PC-9 (cell line): ENCODE results near the gene ZC3H12C. TPM values are rescaled to one million over a fixed set of nuclear protein-coding genes. Genes with fewer than 3 reads are reported as not detected.

Experiments
- BruUV-seq: library from RNA; stranded (reverse); fragments of 400-500 nt; replicated peaks from 2 replicates; lab custom pipeline; 2021; lab: Mats Ljungman, UMichigan
- CTCF ChIA-PET: fragments of 300-600 bp; sonication (Branson Sonifier 250); formaldehyde crosslinking; loops from one replicate; lab custom pipeline; 2022; ENCODE audit warnings: antibody characterized with exemption; lab: Charles Lee
- POLR2A ChIA-PET: fragments of 300-600 bp; sonication (Branson Sonifier 250); formaldehyde crosslinking; loops from one replicate; lab custom pipeline; 2022; ENCODE audit warnings: antibody characterized with exemption; ENCODE audit not compliant: unreplicated experiment; lab: Charles Lee
- DNase-seq, 2 experiments: peaks; one replicate each; pipeline versions ENCODE4 v3.0.0 to v3.0.0-alpha.2; 2015 to 2022; ENCODE audit warnings: mixed read lengths in 1 of 2
- H2AFZ ChIP-seq: fragments of 200-600 bp; sonication (generic); 2 replicates; pipeline ENCODE4 v1.8.1; 2017; ENCODE audit warnings: antibody characterized with exemption
- H3F3A ChIP-seq: fragments of 200-600 bp; sonication (generic); 2 replicates; pipeline ENCODE4 v1.8.1; 2017; ENCODE audit warnings: antibody characterized with exemption, mild to moderate bottlenecking, low read depth; ENCODE audit not compliant: insufficient read depth
- H3K27ac ChIP-seq: fragments of 200-600 bp; sonication (generic); 2 replicates; pipeline ENCODE4 v1.6.1; 2016; ENCODE audit warnings: mixed run types
- H3K27me3 ChIP-seq: fragments of 200-600 bp; sonication (generic); 2 replicates; pipeline ENCODE4 v1.6.1; 2016; ENCODE audit warnings: low read depth, mixed run types; ENCODE audit not compliant: insufficient read depth
- H3K36me3 ChIP-seq: fragments of 200-600 bp; sonication (generic); 2 replicates; pipeline ENCODE4 v1.6.1; 2016; ENCODE audit warnings: low read depth, mixed run types
- H3K4me1 ChIP-seq: fragments of 200-600 bp; sonication (generic); replicated peaks from 2 replicates; pipeline ENCODE4 v1.6.1; 2016; ENCODE audit warnings: mixed run types; ENCODE audit not compliant: insufficient read depth
- H3K4me2 ChIP-seq: fragments of 200-600 bp; sonication (generic); 2 replicates; pipeline ENCODE4 v1.6.1; 2017; ENCODE audit warnings: mixed run types
- H3K4me3 ChIP-seq: fragments of 200-600 bp; sonication (generic); 2 replicates; pipeline ENCODE4 v1.6.1; 2016; ENCODE audit warnings: mixed run types
- H3K79me2 ChIP-seq: fragments of 200-600 bp; sonication (generic); 2 replicates; pipeline ENCODE4 v1.6.1; 2017; ENCODE audit warnings: low read depth, mixed run types
- H3K9me2 ChIP-seq: fragments of 200-600 bp; sonication (generic); 2 replicates; pipeline ENCODE4 v1.8.1; 2017; ENCODE audit warnings: mild to moderate bottlenecking; ENCODE audit not compliant: insufficient read depth
- H3K9me3 ChIP-seq: fragments of 200-600 bp; sonication (generic); 2 replicates; pipeline ENCODE4 v1.8.1; 2016; ENCODE audit warnings: low read depth; ENCODE audit not compliant: insufficient read depth
- H4K20me1 ChIP-seq: fragments of 200-600 bp; sonication (generic); 2 replicates; pipeline ENCODE4 v1.8.1; 2017; ENCODE audit not compliant: insufficient read depth
- CTCF ChIP-seq: fragments of 200-600 bp; sonication (generic); conservative IDR thresholded peaks from 2 replicates; pipeline ENCODE4 v1.6.1; 2017; ENCODE audit warnings: mixed run types, antibody characterized with exemption, mild to moderate bottlenecking, moderate library complexity
- EZH2 ChIP-seq: fragments of 200-600 bp; sonication (generic); IDR thresholded peaks from 2 replicates; pipeline ENCODE4 v1.8.0; 2017; ENCODE audit warnings: antibody characterized with exemption, low read depth
- intact Hi-C: fragments of 100-400 bp; cut with micrococcal nuclease; formaldehyde crosslinking; loops from one replicate; pipeline ENCODE4 v1.10.0; 2022; ENCODE audit not compliant: unreplicated experiment
- total RNA-seq: library from RNA; stranded (reverse); gene quantifications from 2 replicates; pipeline ENCODE4 v1.2.3, GENCODE V29; 2021

The ZC3H12C gene
- total RNA-seq, 1 experiment from 2014 or later: 12.4 TPM

GRCh38 chr11:110046775-110047380 is 46.3 kb upstream of the ZC3H12C start:
- no peaks in the 10 kb centered on the region for H4K20me1 ChIP-seq
- no peaks in the 10 kb centered on the region for H3K36me3 ChIP-seq
- peaks cover under 1% of the 10 kb centered on the region for H3K9me3 ChIP-seq
- H3K4me1 ChIP-seq: no peaks in the 10 kb centered on the region
- no TSS peak for BruUV-seq
- no peak overlapping the region for H3K4me3 ChIP-seq
- H3K79me2 ChIP-seq: no peaks in the 10 kb centered on the region
- no peak overlapping the region for H2AFZ ChIP-seq
- no peak for DNase-seq
- H3K9me2 ChIP-seq: no peaks in the 10 kb centered on the region
- ChIA-PET CTCF (no interaction called here), POLR2A (no interaction called here)
- no peaks in the 10 kb centered on the region for H3K27me3 ChIP-seq
- H3F3A ChIP-seq: no peaks in the 10 kb centered on the region
- no peak overlapping the region for H3K4me2 ChIP-seq
- no peak overlapping the region for H3K27ac ChIP-seq
- TF ChIP-seq CTCF: no peak
- intact Hi-C loops: no loop called here

- Histone ChIP-seq H3K4me1 (no peaks in the 10 kb centered on the region), H2AFZ (no peak overlapping the region), H4K20me1 (no peaks in the 10 kb centered on the region), H3K9me3 (peaks cover 23% of the 10 kb centered on the region), H3K79me2 (no peaks in the 10 kb centered on the region), H3F3A (no peaks in the 10 kb centered on the region), H3K27me3 (no peaks in the 10 kb centered on the region), H3K27ac (no peak overlapping the region), H3K36me3 (no peaks in the 10 kb centered on the region), H3K4me3 (no peak overlapping the region), H3K4me2 (no peak overlapping the region), H3K9me2 (no peaks in the 10 kb centered on the region)
- intact Hi-C loops: no loop called here
- DNase-seq: no peak
- TF ChIP-seq EZH2: no peak
- ChIA-PET CTCF (no interaction called here), POLR2A (no interaction called here)
- BruUV-seq: no TSS peak
These were observed 43.5 kb upstream of the ZC3H12C start for GRCh38 chr11:110049501-110050200.

- no peaks in the 10 kb centered on the region for H3K79me2 ChIP-seq
- TF ChIP-seq EZH2 (no peak), CTCF (no peak)
- intact Hi-C loops: no loop called here
- no peaks in the 10 kb centered on the region for H4K20me1 ChIP-seq
- no TSS peak for BruUV-seq
- no peak overlapping the region for H3K27ac ChIP-seq
- H3K27me3 ChIP-seq: no peaks in the 10 kb centered on the region
- H3K4me1 ChIP-seq: no peaks in the 10 kb centered on the region
- H3K9me2 ChIP-seq: no peaks in the 10 kb centered on the region
- ChIA-PET POLR2A (no interaction called here), CTCF (no interaction called here)
- H3K36me3 ChIP-seq: no peaks in the 10 kb centered on the region
- H2AFZ ChIP-seq: no peak overlapping the region
- H3K4me3 ChIP-seq: no peak overlapping the region
- H3F3A ChIP-seq: no peaks in the 10 kb centered on the region
- DNase-seq: no peak
- no peak overlapping the region for H3K4me2 ChIP-seq
- H3K9me3 ChIP-seq: peaks cover 25% of the 10 kb centered on the region
These were observed 43.0 kb upstream of the ZC3H12C start for GRCh38 chr11:110050201-110050506.
